ENCODE results near the gene RPL18. TPM values are rescaled to one million over a fixed set of nuclear protein-coding genes. Genes with fewer than 3 reads are reported as not detected.

The RPL18 gene
- total and polyA plus RNA-seq, 2 experiments from 2014 or later: 659 to 1,266 TPM

DNA sequence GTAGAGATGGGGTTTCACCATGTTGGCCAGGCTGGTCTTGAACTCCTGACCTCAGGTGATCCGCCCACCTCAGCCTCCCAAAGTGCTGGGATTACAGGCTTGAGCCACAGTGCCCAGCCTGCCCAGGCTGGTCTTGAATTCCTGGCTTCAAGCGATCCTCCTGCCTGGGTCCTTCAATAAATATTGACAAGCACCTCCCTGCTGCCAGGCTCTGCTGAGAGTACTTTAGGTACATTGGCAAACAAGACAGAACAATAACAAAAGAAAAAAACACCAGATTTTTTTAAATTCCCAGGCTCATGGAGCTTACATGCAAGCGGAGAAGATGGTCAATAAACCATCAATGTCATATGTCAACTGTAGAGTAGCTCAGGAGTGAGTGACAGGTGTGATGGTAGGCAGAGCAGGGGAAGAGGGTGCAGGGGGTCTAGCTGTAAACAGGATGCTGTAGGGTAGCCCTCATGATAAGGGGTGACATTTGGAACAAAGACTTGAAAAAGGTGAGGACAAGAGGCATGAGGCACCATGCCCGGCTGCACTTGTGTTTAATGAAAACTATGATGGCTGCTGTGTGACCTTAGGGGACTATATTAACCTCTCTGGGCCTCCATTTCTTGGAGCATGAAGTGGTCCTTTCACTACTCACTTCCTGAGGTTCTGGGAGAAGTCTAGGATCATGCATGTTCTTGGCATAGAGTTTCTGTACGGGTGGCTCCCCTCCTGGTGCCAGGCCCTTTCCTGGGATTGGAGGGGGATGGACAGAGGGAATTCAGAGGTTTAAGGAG is 47.4 kb downstream of the RPL18 start:
- Histone ChIP-seq H3K9me2 (ENCODE audit: insufficient read depth) (no peaks in the 10 kb centered on the region), H3K9me3 (ENCODE audit: low read depth) (no peaks in the 10 kb centered on the region), H3K4me3 (no peak overlapping the region), H3K27ac (no peak overlapping the region), H3K36me3 (ENCODE audit: low read depth) (no peaks in the 10 kb centered on the region), H3K4me1 (ENCODE audit: insufficient read depth) (peaks cover 15% of the 10 kb centered on the region), H3F3A (ENCODE audit: insufficient read depth) (peaks cover 18% of the 10 kb centered on the region; the same call in 1 of the 2 replicates), H3K79me2 (ENCODE audit: insufficient read depth) (no peaks in the 10 kb centered on the region), H3K27me3 (replicated peaks; ENCODE audit: insufficient read depth) (no peaks in the 10 kb centered on the region), H3K4me2 (ENCODE audit: unreplicated experiment) (no peak overlapping the region), H3K9ac (no peak overlapping the region), H2AFZ (no peak overlapping the region), H4K20me1 (ENCODE audit: insufficient read depth) (no peaks in the 10 kb centered on the region)
- TF ChIP-seq EZH2phosphoT487 (IDR thresholded peaks at IDR 0.05; ENCODE audit: insufficient read depth, low read depth) (no peak), EZH2 (IDR thresholded peaks at IDR 0.05; ENCODE audit: insufficient read depth, poor library complexity, severe bottlenecking) (no peak)
- 54 to 68% methylated on average over 4 to 5 of the region's 5 CpGs for WGBS, 2 experiments (ENCODE audit: low coverage in 1 of 2, low lambda C conversion rate in 2 of 2, missing lambda C conversion rate in 2 of 2)
- in situ Hi-C loops (cut with MboI): no loop called here
- no peak for DNase-seq

- Histone ChIP-seq H3K27me3 (replicated peaks; ENCODE audit: insufficient read depth) (no peaks in the 10 kb centered on the region), H3K27ac (no peak overlapping the region), H3K4me3 (no peak overlapping the region), H2AFZ (no peak overlapping the region), H3K4me2 (ENCODE audit: unreplicated experiment) (no peak overlapping the region), H3K36me3 (ENCODE audit: low read depth) (no peaks in the 10 kb centered on the region), H3K9ac (no peak overlapping the region), H3K9me3 (ENCODE audit: low read depth) (no peaks in the 10 kb centered on the region), H3K4me1 (ENCODE audit: insufficient read depth) (peaks cover 23% of the 10 kb centered on the region), H4K20me1 (ENCODE audit: insufficient read depth) (no peaks in the 10 kb centered on the region), H3K79me2 (ENCODE audit: insufficient read depth) (no peaks in the 10 kb centered on the region), H3F3A (ENCODE audit: insufficient read depth) (peaks cover 18% of the 10 kb centered on the region; the same call in 1 of the 2 replicates), H3K9me2 (ENCODE audit: insufficient read depth) (no peaks in the 10 kb centered on the region)
- DNase-seq: peak; percentile 44
- WGBS, 2 experiments (ENCODE audit: low coverage in 1 of 2, low lambda C conversion rate in 2 of 2, missing lambda C conversion rate in 2 of 2): 39 to 40% methylated on average over 11 of the region's 11 CpGs
- TF ChIP-seq EZH2phosphoT487 (IDR thresholded peaks at IDR 0.05; ENCODE audit: insufficient read depth, low read depth) (no peak), EZH2 (IDR thresholded peaks at IDR 0.05; ENCODE audit: insufficient read depth, poor library complexity, severe bottlenecking) (no peak)
- in situ Hi-C loops (cut with MboI): no loop called here
These were observed 49.2 kb downstream of the RPL18 start for GRCh38 chr19:48569814-48570213.

- peak overlapping the region; percentile 73 for H3K27ac ChIP-seq
- H3K4me2 ChIP-seq (ENCODE audit: unreplicated experiment): peak overlapping the region; percentile 58
- no peaks in the 10 kb centered on the region for H3K36me3 ChIP-seq (ENCODE audit: low read depth)
- H3K79me2 ChIP-seq (ENCODE audit: insufficient read depth): no peaks in the 10 kb centered on the region
- H2AFZ ChIP-seq: peak overlapping the region; percentile 66
- H3K9ac ChIP-seq: peak overlapping the region; percentile 67
- peaks cover 29% of the 10 kb centered on the region for H3K4me1 ChIP-seq (ENCODE audit: insufficient read depth)
- no peaks in the 10 kb centered on the region for H3K27me3 ChIP-seq (replicated peaks; ENCODE audit: insufficient read depth)
- no peak for TF ChIP-seq EZH2phosphoT487 (IDR thresholded peaks at IDR 0.05; ENCODE audit: insufficient read depth, low read depth)
- TF ChIP-seq EZH2 (IDR thresholded peaks at IDR 0.05; ENCODE audit: insufficient read depth, poor library complexity, severe bottlenecking): no peak
- no peaks in the 10 kb centered on the region for H4K20me1 ChIP-seq (ENCODE audit: insufficient read depth)
- no peaks in the 10 kb centered on the region for H3K9me3 ChIP-seq (ENCODE audit: low read depth)
- H3K4me3 ChIP-seq: peak overlapping the region; percentile 18
- WGBS, 2 experiments (ENCODE audit: low coverage in 1 of 2, low lambda C conversion rate in 2 of 2, missing lambda C conversion rate in 2 of 2): 1% methylated on average over 19 of the region's 19 CpGs
- DNase-seq: peak; percentile 98
- peaks cover 18% of the 10 kb centered on the region; the same call in 1 of the 2 replicates for H3F3A ChIP-seq (ENCODE audit: insufficient read depth)
- no peaks in the 10 kb centered on the region for H3K9me2 ChIP-seq (ENCODE audit: insufficient read depth)
- in situ Hi-C loops (cut with MboI): no loop called here
These were observed 50.6 kb downstream of the RPL18 start for GRCh38 chr19:48568345-48568886.

Other genes starting within 250 kb of the RPL18 start
- gene KDELR1, start 227.6 kb downstream of the RPL18 start, total RNA-seq (2014; rRNA removed; shearing (Covaris generic)): 126 and 170 TPM in 2 replicates
- 231 and 242 TPM in 2 replicates for gene KDELR1, start 227.6 kb downstream of the RPL18 start, polyA plus RNA-seq (2016; fragmentation: Nextera tagmentation; extraction: Ambion mirVana)
- 0.54 and 0.76 TPM in 2 replicates for gene GRIN2D, start 225.5 kb downstream of the RPL18 start, total RNA-seq (2014; rRNA removed; shearing (Covaris generic))
- gene GRIN2D, start 225.5 kb downstream of the RPL18 start, polyA plus RNA-seq (2016; fragmentation: Nextera tagmentation; extraction: Ambion mirVana): 0.10 and 0.22 TPM in 2 replicates
- 36.6 and 38.7 TPM in 2 replicates for gene GRWD1, start 173.2 kb downstream of the RPL18 start, total RNA-seq (2014; rRNA removed; shearing (Covaris generic))
- 34.1 and 41.5 TPM in 2 replicates for gene GRWD1, start 173.2 kb downstream of the RPL18 start, polyA plus RNA-seq (2016; fragmentation: Nextera tagmentation; extraction: Ambion mirVana)
- 0.97 and 1.1 TPM in 2 replicates for gene KCNJ14, start 163.6 kb downstream of the RPL18 start, total RNA-seq (2014; rRNA removed; shearing (Covaris generic))
- gene KCNJ14, start 163.6 kb downstream of the RPL18 start, polyA plus RNA-seq (2016; fragmentation: Nextera tagmentation; extraction: Ambion mirVana): 0.47 and 0.48 TPM in 2 replicates
- 80.7 and 86.0 TPM in 2 replicates for gene CYTH2, start 149.8 kb downstream of the RPL18 start, total RNA-seq (2014; rRNA removed; shearing (Covaris generic))
- gene CYTH2, start 149.8 kb downstream of the RPL18 start, polyA plus RNA-seq (2016; fragmentation: Nextera tagmentation; extraction: Ambion mirVana): 40.9 and 41.6 TPM in 2 replicates
- gene LMTK3, start 107.3 kb downstream of the RPL18 start, total RNA-seq (2014; rRNA removed; shearing (Covaris generic)): 0.22 TPM in 1 of 2 replicates, not detected in the other
- not detected in 2 replicates for gene LMTK3, start 107.3 kb downstream of the RPL18 start, polyA plus RNA-seq (2016; fragmentation: Nextera tagmentation; extraction: Ambion mirVana)
- not detected in 2 replicates for gene SULT2B1, start 67.0 kb downstream of the RPL18 start, total RNA-seq (2014; rRNA removed; shearing (Covaris generic))
- not detected in 2 replicates for gene SULT2B1, start 67.0 kb downstream of the RPL18 start, polyA plus RNA-seq (2016; fragmentation: Nextera tagmentation; extraction: Ambion mirVana)
- not detected in 2 replicates for gene SPACA4, start 12.4 kb downstream of the RPL18 start, total RNA-seq (2014; rRNA removed; shearing (Covaris generic))
- not detected in 2 replicates for gene SPACA4, start 12.4 kb downstream of the RPL18 start, polyA plus RNA-seq (2016; fragmentation: Nextera tagmentation; extraction: Ambion mirVana)
- gene FAM83E, start 4.1 kb downstream of the RPL18 start, total RNA-seq (2014; rRNA removed; shearing (Covaris generic)): not detected in 2 replicates
- gene FAM83E, start 4.1 kb downstream of the RPL18 start, polyA plus RNA-seq (2016; fragmentation: Nextera tagmentation; extraction: Ambion mirVana): not detected in 2 replicates
- 5.2 and 7.2 TPM in 2 replicates for gene SPHK2, start 328 bp upstream of the RPL18 start, total RNA-seq (2014; rRNA removed; shearing (Covaris generic))
- gene SPHK2, start 328 bp upstream of the RPL18 start, polyA plus RNA-seq (2016; fragmentation: Nextera tagmentation; extraction: Ambion mirVana): 9.9 and 11.4 TPM in 2 replicates
- 5.9 and 6.7 TPM in 2 replicates for gene DBP, start 18.2 kb upstream of the RPL18 start, total RNA-seq (2014; rRNA removed; shearing (Covaris generic))
- gene DBP, start 18.2 kb upstream of the RPL18 start, polyA plus RNA-seq (2016; fragmentation: Nextera tagmentation; extraction: Ambion mirVana): 3.3 and 3.7 TPM in 2 replicates
- gene CA11, start 27.0 kb upstream of the RPL18 start, total RNA-seq (2014; rRNA removed; shearing (Covaris generic)): 1.1 and 1.6 TPM in 2 replicates
- gene CA11, start 27.0 kb upstream of the RPL18 start, polyA plus RNA-seq (2016; fragmentation: Nextera tagmentation; extraction: Ambion mirVana): 2.7 and 3.5 TPM in 2 replicates
- gene NTN5, start 53.8 kb upstream of the RPL18 start, total RNA-seq (2014; rRNA removed; shearing (Covaris generic)): 0.32 TPM in 1 of 2 replicates, not detected in the other
- gene NTN5, start 53.8 kb upstream of the RPL18 start, polyA plus RNA-seq (2016; fragmentation: Nextera tagmentation; extraction: Ambion mirVana): not detected in 2 replicates
- gene FUT2, start 76.8 kb upstream of the RPL18 start, total RNA-seq (2014; rRNA removed; shearing (Covaris generic)): not detected in 2 replicates
- gene FUT2, start 76.8 kb upstream of the RPL18 start, polyA plus RNA-seq (2016; fragmentation: Nextera tagmentation; extraction: Ambion mirVana): 0.24 and 0.25 TPM in 2 replicates
- 0.22 TPM in 1 of 2 replicates, not detected in the other for gene MAMSTR, start 100.5 kb upstream of the RPL18 start, total RNA-seq (2014; rRNA removed; shearing (Covaris generic))
- 2.7 and 3.1 TPM in 2 replicates for gene MAMSTR, start 100.5 kb upstream of the RPL18 start, polyA plus RNA-seq (2016; fragmentation: Nextera tagmentation; extraction: Ambion mirVana)
- gene RASIP1, start 121.4 kb upstream of the RPL18 start, total RNA-seq (2014; rRNA removed; shearing (Covaris generic)): not detected in 2 replicates
- gene RASIP1, start 121.4 kb upstream of the RPL18 start, polyA plus RNA-seq (2016; fragmentation: Nextera tagmentation; extraction: Ambion mirVana): 0.09 and 0.44 TPM in 2 replicates
- gene IZUMO1, start 127.7 kb upstream of the RPL18 start, total RNA-seq (2014; rRNA removed; shearing (Covaris generic)): not detected in 2 replicates
- gene IZUMO1, start 127.7 kb upstream of the RPL18 start, polyA plus RNA-seq (2016; fragmentation: Nextera tagmentation; extraction: Ambion mirVana): not detected in 2 replicates
- gene FUT1, start 133.5 kb upstream of the RPL18 start, total RNA-seq (2014; rRNA removed; shearing (Covaris generic)): not detected in 2 replicates
- gene FUT1, start 133.5 kb upstream of the RPL18 start, polyA plus RNA-seq (2016; fragmentation: Nextera tagmentation; extraction: Ambion mirVana): not detected in 2 replicates
- not detected in 2 replicates for gene FGF21, start 136.3 kb upstream of the RPL18 start, total RNA-seq (2014; rRNA removed; shearing (Covaris generic))
- not detected in 2 replicates for gene FGF21, start 136.3 kb upstream of the RPL18 start, polyA plus RNA-seq (2016; fragmentation: Nextera tagmentation; extraction: Ambion mirVana)
- 29.7 and 34.7 TPM in 2 replicates for gene BCAT2, start 191.9 kb upstream of the RPL18 start, total RNA-seq (2014; rRNA removed; shearing (Covaris generic))
- gene BCAT2, start 191.9 kb upstream of the RPL18 start, polyA plus RNA-seq (2016; fragmentation: Nextera tagmentation; extraction: Ambion mirVana): 48.5 and 51.2 TPM in 2 replicates
- 2.6 and 3.9 TPM in 2 replicates for gene HSD17B14, start 217.3 kb upstream of the RPL18 start, total RNA-seq (2014; rRNA removed; shearing (Covaris generic))
- 3.7 and 4.4 TPM in 2 replicates for gene HSD17B14, start 217.3 kb upstream of the RPL18 start, polyA plus RNA-seq (2016; fragmentation: Nextera tagmentation; extraction: Ambion mirVana)
- 12.3 and 14.2 TPM in 2 replicates for gene PLEKHA4, start 249.4 kb upstream of the RPL18 start, total RNA-seq (2014; rRNA removed; shearing (Covaris generic))
- 16.6 and 19.4 TPM in 2 replicates for gene PLEKHA4, start 249.4 kb upstream of the RPL18 start, polyA plus RNA-seq (2016; fragmentation: Nextera tagmentation; extraction: Ambion mirVana)